GM12873 (cell line): ENCODE results near the gene ABAT.

Source experiments
- CTCF ChIP-seq: IDR thresholded peaks from 2 replicates; pipeline ENCODE4 v1.5.1; 2012; ENCODE audit warnings: low read depth, mild to moderate bottlenecking, moderate library complexity, low read length, control low read depth; ENCODE audit not compliant: insufficient read depth; ENCODE audit errors: missing control alignments

Gene ABAT

GRCh38 chr16:8668113-8668512 is 6.3 kb upstream of the ABAT start:
- no peak for TF ChIP-seq CTCF

- no peak for TF ChIP-seq CTCF
Observed at GRCh38 chr16:8669481-8669880, 4.9 kb upstream of the ABAT start.

GRCh38 chr16:8670014-8670560 is 4.3 kb upstream of the ABAT start:
- no peak for TF ChIP-seq CTCF

- no peak for TF ChIP-seq CTCF
Observed at GRCh38 chr16:8673611-8674412, 605 bp upstream of the ABAT start.

GRCh38 chr16:8675183-8676159 is 1.1 kb downstream of the ABAT start:
- no peak for TF ChIP-seq CTCF

GRCh38 chr16:8676160-8676547 is 1.7 kb downstream of the ABAT start:
- TF ChIP-seq CTCF, result no peak
